Erythroblast (primary cell): ENCODE measurements around the gene YBX1.

Experiments used
- GATA1 ChIP-seq: IDR thresholded peaks from 2 replicates; pipeline ENCODE4 v1.6.1; 2011; ENCODE audit warnings: low read depth, mild to moderate bottlenecking, control low read depth, low read length, moderate library complexity
- POLR2A ChIP-seq: IDR thresholded peaks from 2 replicates; pipeline ENCODE4 v1.6.1; 2011; ENCODE audit warnings: mild to moderate bottlenecking, low read length

- TF ChIP-seq POLR2A, result no peak
- no peak for TF ChIP-seq GATA1
Observed at GRCh38 chr1:42752284-42752683, 70.1 kb downstream of the YBX1 start.
